GM12878 (cell line): Measurements from ENCODE around the gene CYP2U1. TPM values are rescaled to one million over a fixed set of nuclear protein-coding genes. Genes with fewer than 3 reads are reported as not detected.

ENCODE experiments used
- ATAC-seq: fragments of 200-7000 bp; cut with Tn5 transposase; 3 replicates; pipeline ENCODE4 v1.9.1; 2020; ENCODE audit warnings: mild to moderate bottlenecking, moderate library complexity
- BruUV-seq: library from RNA; stranded (reverse); fragments of 400-500 nt; replicated peaks from 2 replicates; lab custom pipeline; 2021; lab: Mats Ljungman, UMichigan
- CTCF ChIA-PET: fragments of 300-600 bp; sonication (Branson Sonifier 250); formaldehyde crosslinking; extraction: SDS; loops from one replicate; lab custom pipeline; 2021; ENCODE audit warnings: inconsistent platforms; lab: Yijun Ruan, JAX
- POLR2A ChIA-PET: fragments of 350-600 bp; formaldehyde crosslinking; extraction: SDS; loops from one replicate; lab custom pipeline; 2021; ENCODE audit warnings: inconsistent platforms; lab: Charles Lee
- RAD21 ChIA-PET: fragments of 300-600 bp; sonication (Branson Sonifier 250); formaldehyde crosslinking; loops from one replicate; lab custom pipeline; 2023; ENCODE audit warnings: antibody characterized with exemption; ENCODE audit not compliant: unreplicated experiment; lab: Charles Lee
- SMC1A ChIA-PET: fragments of 300-600 bp; sonication (Branson Sonifier 250); formaldehyde crosslinking; loops from one replicate; lab custom pipeline; 2023; ENCODE audit not compliant: unreplicated experiment, uncharacterized antibody; lab: Charles Lee
- DNase-seq: peaks from one replicate; pipeline ENCODE4 v3.0.0-alpha.2; 2011; ENCODE audit warnings: low read depth, low spot score
- FAIRE-seq: peaks from 3 replicates; lab custom pipeline; 2011; peaks lifted over from hg19 to GRCh38; lab: Jason Lieb, UNC
- H2AFZ ChIP-seq: 2 replicates; pipeline ENCODE4 v1.6.0; 2011; ENCODE audit warnings: low read depth, low read length, control low read depth; ENCODE audit not compliant: control insufficient read depth
- H3K27ac ChIP-seq: 2 replicates; pipeline ENCODE4 v1.5.1; 2011; ENCODE audit warnings: control low read depth; ENCODE audit not compliant: control insufficient read depth, insufficient read depth
- H3K27me3 ChIP-seq, 2 experiments: replicated peaks in 1 of 2; 2 replicates each; pipeline versions ENCODE4 v1.6.0 to v1.6.1; 2011; ENCODE audit warnings: low read length in 1 of 2; ENCODE audit not compliant: control insufficient read depth in 2 of 2, insufficient read depth in 2 of 2
- H3K36me3 ChIP-seq, 2 experiments: 2 replicates each; pipeline ENCODE4 v1.5.1; 2011; ENCODE audit warnings: low read length in 1 of 2; ENCODE audit not compliant: control insufficient read depth in 2 of 2, insufficient read depth in 2 of 2
- H3K4me1 ChIP-seq: 2 replicates; pipeline ENCODE4 v1.6.1; 2011; ENCODE audit warnings: mild to moderate bottlenecking, low read length, moderate library complexity, mixed read lengths; ENCODE audit not compliant: control insufficient read depth, insufficient read depth
- H3K4me2 ChIP-seq: 2 replicates; pipeline ENCODE4 v1.6.0; 2011; ENCODE audit warnings: control low read depth; ENCODE audit not compliant: control insufficient read depth, insufficient read depth
- H3K4me3 ChIP-seq: fragments of 200-600 bp; sonication (generic); 2 replicates; pipeline ENCODE4 v1.5.1; 2016
- H3K79me2 ChIP-seq: 2 replicates; pipeline ENCODE4 v1.6.0; 2011; ENCODE audit warnings: low read length; ENCODE audit not compliant: control insufficient read depth, insufficient read depth
- H3K9ac ChIP-seq: 2 replicates; pipeline ENCODE4 v1.8.0; 2011; ENCODE audit warnings: low read length, control low read depth, mixed read lengths; ENCODE audit not compliant: control insufficient read depth, insufficient read depth
- H3K9me3 ChIP-seq: replicated peaks from 3 replicates; pipeline ENCODE4 v1.5.1; 2011; ENCODE audit warnings: mild to moderate bottlenecking, low read length; ENCODE audit not compliant: control insufficient read depth, insufficient read depth
- H4K20me1 ChIP-seq: 2 replicates; pipeline ENCODE4 v1.6.0; 2011; ENCODE audit not compliant: control insufficient read depth, insufficient read depth
- CEBPB ChIP-seq, 2 experiments: fragments of 150-350 bp in 1 of 2; IDR thresholded peaks; 2 replicates each; pipeline ENCODE4 v1.6.1; 2012 to 2014; ENCODE audit warnings: low read depth in 2 of 2, low read length in 2 of 2, borderline replicate concordance in 1 of 2, inconsistent platforms in 1 of 2
- IKZF2 ChIP-seq, 2 experiments: fragments of 450-650 bp; IDR thresholded peaks; 2 replicates each; pipeline ENCODE4 v1.6.1; 2017; ENCODE audit warnings: mild to moderate bottlenecking in 2 of 2, moderate library complexity in 2 of 2
- IRF4 ChIP-seq: IDR thresholded peaks from 2 replicates; pipeline ENCODE4 v1.6.1; 2011; ENCODE audit warnings: low read depth, low read length
- NR2C2 ChIP-seq: IDR thresholded peaks from 2 replicates; pipeline ENCODE4 v1.6.1; 2011; ENCODE audit warnings: borderline replicate concordance, low read depth; ENCODE audit not compliant: control insufficient read depth, insufficient read length
- NRF1 ChIP-seq: conservative IDR thresholded peaks from 2 replicates; pipeline ENCODE4 v1.6.1; 2011; ENCODE audit warnings: mild to moderate bottlenecking, low read depth, low read length, improper control_type of control experiment
- RCOR1 ChIP-seq: conservative IDR thresholded peaks from 2 replicates; pipeline ENCODE4 v1.6.1; 2012; ENCODE audit warnings: low read depth, low read length, improper control_type of control experiment
- SIN3A ChIP-seq: IDR thresholded peaks from 2 replicates; pipeline ENCODE4 v1.6.1; 2012; ENCODE audit warnings: low read depth, low read length, improper control_type of control experiment
- SIX5 ChIP-seq: IDR thresholded peaks from 2 replicates; pipeline ENCODE4 v1.6.1; 2011; ENCODE audit warnings: mild to moderate bottlenecking, low read depth, low read length, moderate library complexity; ENCODE audit not compliant: severe bottlenecking
- SMAD5 ChIP-seq: IDR thresholded peaks from 2 replicates; pipeline ENCODE4 v1.6.1; 2016; ENCODE audit warnings: antibody characterized with exemption, low read depth
- SMARCA5 ChIP-seq: fragments of 450-650 bp; IDR thresholded peaks from 2 replicates; pipeline ENCODE4 v1.6.1; 2017; ENCODE audit warnings: mild to moderate bottlenecking
- SREBF2 ChIP-seq: IDR thresholded peaks from 2 replicates; pipeline ENCODE4 v1.6.1; 2012; ENCODE audit warnings: mild to moderate bottlenecking, low read length
- TBL1XR1 ChIP-seq: IDR thresholded peaks from 2 replicates; pipeline ENCODE4 v1.6.1; 2012; ENCODE audit warnings: low read depth, low read length, improper control_type of control experiment
- YBX1 ChIP-seq: fragments of 450-650 bp; IDR thresholded peaks from 2 replicates; pipeline ENCODE4 v1.6.1; 2016; ENCODE audit warnings: antibody characterized with exemption
- ZNF384 ChIP-seq: IDR thresholded peaks from 2 replicates; pipeline ENCODE4 v1.6.1; 2012; ENCODE audit warnings: low read depth, mild to moderate bottlenecking, low read length, improper control_type of control experiment, borderline replicate concordance
- in situ Hi-C: fragments of 300-500 bp; cut with MboI; formaldehyde crosslinking; loops from 9 replicates; pipeline ENCODE4 v1.14.3; 2018; ENCODE audit warnings: mixed read lengths
- intact Hi-C: fragments of 100-400 bp; cut with micrococcal nuclease; formaldehyde crosslinking; loops from one replicate; pipeline ENCODE4 v1.14.2; 2022; ENCODE audit not compliant: unreplicated experiment
- polyA plus RNA-seq, 11 experiments: library from polyadenylated mRNA; depleted of rRNA in 4 of 11; unstranded in 6 of 11; stranded (reverse) in 5 of 11; fragments of >200 nt; fragmentation: Nextera tagmentation in 4 of 11; fragmentation: Illumina TruSeq in 1 of 11; extraction: Ambion mirVana in 4 of 11; extraction: Trizol in 1 of 11; gene quantifications; 1 replicate in 1 of 11; 2 replicates in 10 of 11; pipeline versions ENCODE4 v1.2.1 to v1.2.3, GENCODE V29; 2011 to 2016; ENCODE audit warnings: inconsistent platforms in 2 of 11, missing spikeins in 2 of 11, low read depth in 1 of 11
- total RNA-seq, 4 experiments: library from RNA; depleted of rRNA in 3 of 4; stranded (reverse); fragments of >200 nt in 3 of 4; fragmentation: Illumina TruSeq in 1 of 4; extraction: Trizol in 1 of 4; gene quantifications; 2 replicates each; pipeline versions ENCODE4 v1.2.1 to v1.2.3, GENCODE V29; 2013 to 2021
- TF ChIP-seq, protein P1 (sequence below): IDR thresholded peaks from 2 replicates; pipeline ENCODE4 v1.6.1; 2012; ENCODE audit warnings: low read depth, low read length, improper control_type of control experiment
- TF ChIP-seq, protein P2 (sequence below): fragments of 450-650 bp; formaldehyde crosslinking; IDR thresholded peaks from 2 replicates; pipeline ENCODE4 v1.4.0; 2020; ENCODE audit warnings: mild to moderate bottlenecking, moderate library complexity

The CYP2U1 gene
- total and polyA plus RNA-seq, 10 of the 15 experiments (the other 5 are each of a cell fraction or from before 2014, with no cell fraction given), result 0.41 to 3.4 (median 2.9) TPM

DNA sequence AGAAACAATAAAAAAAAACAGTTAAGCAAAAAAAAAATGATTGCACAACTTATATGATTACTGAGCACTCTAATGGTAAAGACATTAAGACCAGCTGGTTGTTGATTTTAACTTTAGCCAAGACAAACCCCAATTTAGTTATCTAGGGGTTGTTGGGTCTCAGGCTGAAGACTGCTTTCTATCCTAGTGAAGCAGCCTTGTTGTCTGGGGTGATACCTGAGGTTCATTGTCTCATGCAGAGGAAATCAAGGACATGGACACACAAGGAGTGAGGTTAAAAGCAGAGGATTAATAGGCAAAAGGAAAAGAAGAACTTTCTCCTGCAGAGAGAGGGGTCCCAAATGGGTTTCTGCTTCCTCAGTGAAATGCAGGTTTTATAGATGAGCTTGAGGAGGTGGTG lies 40.0 kb upstream of the CYP2U1 start:
- Histone ChIP-seq H3K27me3 (no peaks in the 10 kb centered on the region), H3K27ac (no peak overlapping the region), H3K36me3 (no peaks in the 10 kb centered on the region), H4K20me1 (no peaks in the 10 kb centered on the region), H3K4me3 (no peak overlapping the region), H3K4me1 (no peaks in the 10 kb centered on the region), H3K9me3 (peaks cover 2% of the 10 kb centered on the region; the same call in 1 of the 3 replicates), H3K9ac (no peak overlapping the region), H3K4me2 (no peak overlapping the region), H2AFZ (no peak overlapping the region), H3K79me2 (no peaks in the 10 kb centered on the region)
- BruUV-seq, result no TSS peak
- intact Hi-C loops, result no loop called here
- RAD21 ChIA-PET, result no interaction called here
- in situ Hi-C loops, result no loop called here
- CTCF ChIA-PET, result no interaction called here
- no peak for TF ChIP-seq IKZF2 (IDR thresholded peaks at IDR 0.05)
- TF ChIP-seq IRF4, result no peak
- TF ChIP-seq NRF1, result no peak
- TF ChIP-seq NR2C2, result no peak
- TF ChIP-seq SIX5, result no peak
- TF ChIP-seq SIN3A, result no peak
- no peak for TF ChIP-seq SMAD5
- no peak for TF ChIP-seq TBL1XR1
- no peak for TF ChIP-seq CEBPB (IDR thresholded peaks at IDR 0.05; ENCODE audit: borderline replicate concordance in 1 of 2, low read depth in 2 of 2, low read length in 2 of 2)
- TF ChIP-seq RCOR1, result no peak
- TF ChIP-seq SMARCA5, result no peak
- TF ChIP-seq, protein P1, sequence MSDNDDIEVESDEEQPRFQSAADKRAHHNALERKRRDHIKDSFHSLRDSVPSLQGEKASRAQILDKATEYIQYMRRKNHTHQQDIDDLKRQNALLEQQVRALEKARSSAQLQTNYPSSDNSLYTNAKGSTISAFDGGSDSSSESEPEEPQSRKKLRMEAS, result no peak
- no peak for TF ChIP-seq SREBF2
- TF ChIP-seq YBX1, result no peak
- TF ChIP-seq, protein P2, sequence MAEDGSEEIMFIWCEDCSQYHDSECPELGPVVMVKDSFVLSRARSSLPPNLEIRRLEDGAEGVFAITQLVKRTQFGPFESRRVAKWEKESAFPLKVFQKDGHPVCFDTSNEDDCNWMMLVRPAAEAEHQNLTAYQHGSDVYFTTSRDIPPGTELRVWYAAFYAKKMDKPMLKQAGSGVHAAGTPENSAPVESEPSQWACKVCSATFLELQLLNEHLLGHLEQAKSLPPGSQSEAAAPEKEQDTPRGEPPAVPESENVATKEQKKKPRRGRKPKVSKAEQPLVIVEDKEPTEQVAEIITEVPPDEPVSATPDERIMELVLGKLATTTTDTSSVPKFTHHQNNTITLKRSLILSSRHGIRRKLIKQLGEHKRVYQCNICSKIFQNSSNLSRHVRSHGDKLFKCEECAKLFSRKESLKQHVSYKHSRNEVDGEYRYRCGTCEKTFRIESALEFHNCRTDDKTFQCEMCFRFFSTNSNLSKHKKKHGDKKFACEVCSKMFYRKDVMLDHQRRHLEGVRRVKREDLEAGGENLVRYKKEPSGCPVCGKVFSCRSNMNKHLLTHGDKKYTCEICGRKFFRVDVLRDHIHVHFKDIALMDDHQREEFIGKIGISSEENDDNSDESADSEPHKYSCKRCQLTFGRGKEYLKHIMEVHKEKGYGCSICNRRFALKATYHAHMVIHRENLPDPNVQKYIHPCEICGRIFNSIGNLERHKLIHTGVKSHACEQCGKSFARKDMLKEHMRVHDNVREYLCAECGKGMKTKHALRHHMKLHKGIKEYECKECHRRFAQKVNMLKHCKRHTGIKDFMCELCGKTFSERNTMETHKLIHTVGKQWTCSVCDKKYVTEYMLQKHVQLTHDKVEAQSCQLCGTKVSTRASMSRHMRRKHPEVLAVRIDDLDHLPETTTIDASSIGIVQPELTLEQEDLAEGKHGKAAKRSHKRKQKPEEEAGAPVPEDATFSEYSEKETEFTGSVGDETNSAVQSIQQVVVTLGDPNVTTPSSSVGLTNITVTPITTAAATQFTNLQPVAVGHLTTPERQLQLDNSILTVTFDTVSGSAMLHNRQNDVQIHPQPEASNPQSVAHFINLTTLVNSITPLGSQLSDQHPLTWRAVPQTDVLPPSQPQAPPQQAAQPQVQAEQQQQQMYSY, result no peak
- no peak for TF ChIP-seq ZNF384
- FAIRE-seq, result no peak
- no peak for DNase-seq
- no peak for ATAC-seq
- SMC1A ChIA-PET, result interaction anchor here (1.2 kb wide), 1 partner anchor 10 kb away, joined by 3 read pairs; no protein-coding TSS in a partner anchor
- POLR2A ChIA-PET, result no interaction called here
